ENCODE results near the gene RNF157.

RNF157 gene

GRCh38 chr17:76155988-76156661 is 84.2 kb downstream of the RNF157 start:
- no peak for DNase-seq (ENCODE audit: low read depth in 1 of 2, low spot score in 1 of 2)
- TF ChIP-seq REST (IDR thresholded peaks at IDR 0.05; ENCODE audit: insufficient replicate concordance, low read depth) (no peak), SPI1 (IDR thresholded peaks at IDR 0.05; ENCODE audit: borderline replicate concordance, low read depth) (no peak), GABPA (IDR thresholded peaks at IDR 0.05; ENCODE audit: low read depth) (no peak), POLR2AphosphoS5 (IDR thresholded peaks at IDR 0.05; ENCODE audit: low read depth) (no peak), CTCF (IDR thresholded peaks at IDR 0.05; ENCODE audit: insufficient read depth, low read length) (no peak)
- H3K27ac ChIP-seq (replicated peaks), result no peak overlapping the region
- no peak overlapping the region for H3K4me3 ChIP-seq (replicated peaks; ENCODE audit: insufficient read depth, low read length)
- no peaks in the 10 kb centered on the region for H3K27me3 ChIP-seq (ENCODE audit: insufficient read depth, poor library complexity, severe bottlenecking)

- TF ChIP-seq POLR2AphosphoS5 (IDR thresholded peaks at IDR 0.05; ENCODE audit: low read depth) (no peak), SPI1 (IDR thresholded peaks at IDR 0.05; ENCODE audit: borderline replicate concordance, low read depth) (no peak), CTCF (IDR thresholded peaks at IDR 0.05; ENCODE audit: insufficient read depth, low read length) (no peak), GABPA (IDR thresholded peaks at IDR 0.05; ENCODE audit: low read depth) (no peak), REST (IDR thresholded peaks at IDR 0.05; ENCODE audit: insufficient replicate concordance, low read depth) (no peak)
- Histone ChIP-seq H3K4me3 (replicated peaks; ENCODE audit: insufficient read depth, low read length) (no peak overlapping the region), H3K27me3 (ENCODE audit: insufficient read depth, poor library complexity, severe bottlenecking) (no peaks in the 10 kb centered on the region), H3K27ac (replicated peaks) (no peak overlapping the region)
- no peak for DNase-seq (ENCODE audit: low read depth in 1 of 2, low spot score in 1 of 2)
Measured at GRCh38 chr17:76154936-76155845, 85.1 kb downstream of the RNF157 start.

GRCh38 chr17:76154292-76154691 is 86.0 kb downstream of the RNF157 start:
- Histone ChIP-seq H3K27me3 (ENCODE audit: insufficient read depth, poor library complexity, severe bottlenecking) (no peaks in the 10 kb centered on the region), H3K4me3 (replicated peaks; ENCODE audit: insufficient read depth, low read length) (no peak overlapping the region), H3K27ac (replicated peaks) (no peak overlapping the region)
- no peak for TF ChIP-seq GABPA (IDR thresholded peaks at IDR 0.05; ENCODE audit: low read depth)
- no peak for TF ChIP-seq SPI1 (IDR thresholded peaks at IDR 0.05; ENCODE audit: borderline replicate concordance, low read depth)
- no peak for TF ChIP-seq POLR2AphosphoS5 (IDR thresholded peaks at IDR 0.05; ENCODE audit: low read depth)
- no peak for TF ChIP-seq REST (IDR thresholded peaks at IDR 0.05; ENCODE audit: insufficient replicate concordance, low read depth)
- no peak for TF ChIP-seq CTCF (IDR thresholded peaks at IDR 0.05; ENCODE audit: insufficient read depth, low read length)
- no peak for DNase-seq (ENCODE audit: low read depth in 1 of 2, low spot score in 1 of 2)

All from HL-60 (cell line).